HCT116 (cell line): ENCODE data around the gene DNM3. TPM values are rescaled to one million over a fixed set of nuclear protein-coding genes. Genes with fewer than 3 reads are reported as not detected.

Experiments
- ATAC-seq: fragments of 200-7000 bp; cut with Tn5 transposase; 2 replicates; pipeline ENCODE4 v1.9.1; 2020; ENCODE audit warnings: mild to moderate bottlenecking, moderate library complexity
- BruUV-seq: library from RNA; stranded (reverse); fragments of 400-500 nt; replicated peaks from 2 replicates; lab custom pipeline; 2021; lab: Mats Ljungman, UMichigan
- CTCF ChIA-PET: fragments of 300-600 bp; sonication (Branson Sonifier 250); formaldehyde crosslinking; loops from one replicate; lab custom pipeline; 2021; ENCODE audit warnings: antibody characterized with exemption; lab: Charles Lee
- POLR2A ChIA-PET: fragments of 300-600, 350-600 bp; sonication (Branson Sonifier 250); formaldehyde crosslinking; loops from one replicate; lab custom pipeline; 2021; ENCODE audit warnings: antibody characterized with exemption; lab: Charles Lee
- RAD21 ChIA-PET, 2 experiments: fragments of 300-600 bp; sonication (Branson Sonifier 250); formaldehyde crosslinking; loops; one replicate each; lab custom pipeline; 2023; ENCODE audit warnings: low total read pairs in 2 of 2; ENCODE audit not compliant: uncharacterized antibody in 2 of 2, unreplicated experiment in 2 of 2, low non-redundant PET in 1 of 2; lab: Charles Lee
- DNase-seq: peaks from one replicate; pipeline ENCODE4 v3.0.0-alpha.2; 2010; ENCODE audit warnings: low read depth, low spot score
- H2AFZ ChIP-seq: fragments of 200-600 bp; shearing (Covaris generic), sonication (generic); 2 replicates; pipeline ENCODE4 v1.6.1; 2017; ENCODE audit warnings: low read depth, mixed run types, mixed read lengths, antibody characterized with exemption, low read length; ENCODE audit not compliant: poor library complexity, severe bottlenecking
- H3K27ac ChIP-seq: 2 replicates; pipeline ENCODE4 v1.5.1; 2012; ENCODE audit warnings: low read depth, low read length
- H3K27me3 ChIP-seq: fragments of 200-600 bp; sonication (generic); 2 replicates; pipeline ENCODE4 v1.6.1; 2016; ENCODE audit warnings: mixed run types, low read length, mixed read lengths; ENCODE audit not compliant: insufficient read depth
- H3K36me3 ChIP-seq, 2 experiments: fragments of 200-500 bp in 1 of 2; fragments of 200-600 bp in 1 of 2; sonication (Bioruptor generic) in 1 of 2; sonication (generic) in 1 of 2; 2 replicates each; pipeline versions ENCODE4 v1.5.1 to v1.6.1; 2014 to 2016; ENCODE audit warnings: low read length in 2 of 2, inconsistent platforms in 1 of 2, mixed read lengths in 1 of 2, mixed run types in 1 of 2; ENCODE audit not compliant: insufficient read depth in 2 of 2, control insufficient read depth in 1 of 2
- H3K4me1 ChIP-seq, 2 experiments: fragments of 200-600 bp in 1 of 2; sonication (generic) in 1 of 2; 2 replicates each; pipeline versions ENCODE4 v1.5.1 to v1.6.1; 2012 to 2017; ENCODE audit warnings: low read length in 2 of 2, inconsistent platforms in 1 of 2, mild to moderate bottlenecking in 1 of 2, mixed read lengths in 1 of 2, mixed run types in 1 of 2, moderate library complexity in 1 of 2; ENCODE audit not compliant: insufficient read depth in 2 of 2, control insufficient read depth in 1 of 2
- H3K4me2 ChIP-seq: fragments of 200-600 bp; sonication (generic); 2 replicates; pipeline ENCODE4 v1.6.1; 2017; ENCODE audit warnings: mixed run types, low read length, mixed read lengths
- H3K4me3 ChIP-seq, 2 experiments: fragments of 200-600 bp in 1 of 2; sonication (generic) in 1 of 2; replicated peaks in 1 of 2; 2 replicates each; pipeline ENCODE4 v1.5.1; 2011 to 2016; ENCODE audit warnings: low read length in 2 of 2, control low read depth in 1 of 2, low read depth in 1 of 2, mild to moderate bottlenecking in 1 of 2, mixed read lengths in 1 of 2, mixed run types in 1 of 2
- H3K79me2 ChIP-seq: fragments of 200-600 bp; sonication (generic); 2 replicates; pipeline ENCODE4 v1.6.1; 2017; ENCODE audit warnings: mild to moderate bottlenecking, mixed run types, low read length, moderate library complexity, mixed read lengths; ENCODE audit not compliant: insufficient read depth
- H3K9ac ChIP-seq: fragments of 200-600 bp; sonication (generic); 2 replicates; pipeline ENCODE4 v1.6.1; 2016; ENCODE audit warnings: low read length, mixed read lengths
- H3K9me2 ChIP-seq: fragments of 200-600 bp; sonication (generic), shearing (Covaris generic); 2 replicates; pipeline ENCODE4 v1.6.1; 2017; ENCODE audit warnings: mixed run types, mild to moderate bottlenecking, moderate library complexity; ENCODE audit not compliant: insufficient read depth
- H3K9me3 ChIP-seq, 2 experiments: fragments of 200-500 bp in 1 of 2; fragments of 200-600 bp in 1 of 2; sonication (Bioruptor generic) in 1 of 2; sonication (generic) in 1 of 2; 2 replicates each; pipeline ENCODE4 v1.6.1; 2014 to 2017; ENCODE audit warnings: low read length in 2 of 2, mixed read lengths in 2 of 2, inconsistent platforms in 1 of 2, low read depth in 1 of 2, mild to moderate bottlenecking in 1 of 2, mixed run types in 1 of 2, moderate library complexity in 1 of 2; ENCODE audit not compliant: control insufficient read depth in 1 of 2, insufficient read depth in 1 of 2
- H4K20me1 ChIP-seq: fragments of 200-600 bp; sonication (generic), shearing (Covaris generic); 2 replicates; pipeline ENCODE4 v1.6.1; 2017; ENCODE audit warnings: mixed run types, mild to moderate bottlenecking, moderate library complexity; ENCODE audit not compliant: insufficient read depth
- ELF1 ChIP-seq: IDR thresholded peaks from 2 replicates; pipeline ENCODE4 v1.6.1; 2012; ENCODE audit warnings: low read depth, borderline replicate concordance
- EZH2phosphoT487 ChIP-seq: fragments of 200-600 bp; IDR thresholded peaks from 2 replicates; pipeline ENCODE4 v1.6.1; 2018; ENCODE audit warnings: antibody characterized with exemption, borderline replicate concordance
- FOSL1 ChIP-seq: IDR thresholded peaks from 2 replicates; pipeline ENCODE4 v1.6.1; 2012; ENCODE audit warnings: low read depth
- MAX ChIP-seq: IDR thresholded peaks from 2 replicates; pipeline ENCODE4 v1.6.1; 2012
- POLR2A ChIP-seq: IDR thresholded peaks from 2 replicates; pipeline ENCODE4 v1.7.0; 2011; ENCODE audit warnings: borderline replicate concordance; ENCODE audit not compliant: insufficient read depth, insufficient read length; ENCODE audit errors: extremely low read depth
- RAD21 ChIP-seq: IDR thresholded peaks from 2 replicates; pipeline ENCODE4 v1.6.1; 2012; ENCODE audit warnings: low read depth, mild to moderate bottlenecking
- REST ChIP-seq: IDR thresholded peaks from 2 replicates; pipeline ENCODE4 v1.6.1; 2012; ENCODE audit warnings: low read depth
- SP1 ChIP-seq: IDR thresholded peaks from 2 replicates; pipeline ENCODE4 v1.6.1; 2012; ENCODE audit warnings: low read depth
- SRF ChIP-seq: IDR thresholded peaks from 2 replicates; pipeline ENCODE4 v1.6.1; 2012; ENCODE audit warnings: low read depth
- YY1 ChIP-seq: IDR thresholded peaks from 2 replicates; pipeline ENCODE4 v1.6.1; 2011; ENCODE audit warnings: low read length, low read depth, moderate library complexity, mild to moderate bottlenecking; ENCODE audit not compliant: insufficient replicate concordance; ENCODE audit errors: extremely low read depth
- ZBTB33 ChIP-seq: IDR thresholded peaks from 2 replicates; pipeline ENCODE4 v1.6.1; 2011; ENCODE audit warnings: mild to moderate bottlenecking, low read length, moderate library complexity; ENCODE audit not compliant: insufficient replicate concordance; ENCODE audit errors: extremely low read depth
- intact Hi-C: fragments of 100-400 bp; cut with micrococcal nuclease; formaldehyde crosslinking; loops from 2 replicates; pipeline ENCODE4 v1.10.0; 2022
- total RNA-seq: library from RNA; stranded (reverse); gene quantifications from one replicate; pipeline ENCODE4 v1.2.1, GENCODE V29; 2021; ENCODE audit not compliant: unreplicated experiment

The DNM3 gene
- total RNA-seq, 1 experiment from 2014 or later: 3.1 TPM

- no peaks in the 10 kb centered on the region for H4K20me1 ChIP-seq
- DNase-seq: no peak
- H3K27me3 ChIP-seq: no peaks in the 10 kb centered on the region
- H3K4me3 ChIP-seq: no peak overlapping the region
- H3K9ac ChIP-seq: no peak overlapping the region
- H2AFZ ChIP-seq: no peak overlapping the region
- ChIA-PET RAD21 (no interaction called here), CTCF (no interaction called here), POLR2A (no interaction called here)
- no peaks in the 10 kb centered on the region for H3K79me2 ChIP-seq
- no peak overlapping the region for H3K27ac ChIP-seq
- H3K9me2 ChIP-seq: no peaks in the 10 kb centered on the region
- intact Hi-C loops: no loop called here
- no peaks in the 10 kb centered on the region for H3K36me3 ChIP-seq
- H3K9me3 ChIP-seq: no peaks in the 10 kb centered on the region
- BruUV-seq: no TSS peak
- TF ChIP-seq MAX: no peak
- TF ChIP-seq FOSL1: no peak
- no peak overlapping the region for H3K4me2 ChIP-seq
- no peak for ATAC-seq
- H3K4me1 ChIP-seq: peaks cover 0 to 4% of the 10 kb centered on the region in 2 experiments; a peak in 1 of 4 replicates
These were observed 432.5 kb downstream of the DNM3 start for GRCh38 chr1:172273647-172274396.

- no TSS peak for BruUV-seq
- intact Hi-C loops: no loop called here
- H3K9me2 ChIP-seq: no peaks in the 10 kb centered on the region
- no peak overlapping the region for H3K27ac ChIP-seq
- no peak for TF ChIP-seq REST
- TF ChIP-seq POLR2A: no peak
- no peak for TF ChIP-seq EZH2phosphoT487
- no peak for TF ChIP-seq SRF
- no peak for TF ChIP-seq ZBTB33
- no peak for TF ChIP-seq FOSL1
- no peak for TF ChIP-seq RAD21
- no peak for TF ChIP-seq ELF1
- no peak for TF ChIP-seq SP1
- no peak for TF ChIP-seq YY1
- no peak overlapping the region for H2AFZ ChIP-seq
- CTCF ChIA-PET: no interaction called here
- H3K4me1 ChIP-seq: peaks cover 0 to 6% of the 10 kb centered on the region in 2 experiments; a peak in 1 of 4 replicates
- H3K9ac ChIP-seq: no peak overlapping the region
- no peaks in the 10 kb centered on the region for H3K9me3 ChIP-seq
- RAD21 ChIA-PET: no interaction called here
- DNase-seq (no peak), ATAC-seq (no peak)
- H3K79me2 ChIP-seq: no peaks in the 10 kb centered on the region
- H3K36me3 ChIP-seq: no peaks in the 10 kb centered on the region
- no peaks in the 10 kb centered on the region for H3K27me3 ChIP-seq
- POLR2A ChIA-PET: no interaction called here
- H3K4me3 ChIP-seq: no peak overlapping the region
- no peaks in the 10 kb centered on the region for H4K20me1 ChIP-seq
- no peak overlapping the region for H3K4me2 ChIP-seq
These were observed 434.2 kb downstream of the DNM3 start for GRCh38 chr1:172275478-172275877.
